ENCODE measurements around the gene DTX2.

The DTX2 gene

GRCh38 chr7:76428149-76428823 is 33.2 kb upstream of the DTX2 start:
- Histone ChIP-seq H3K27me3 (ENCODE audit: insufficient read depth, low read depth) (no peaks in the 10 kb centered on the region), H3K79me2 (ENCODE audit: insufficient read depth, low read depth) (no peaks in the 10 kb centered on the region), H3K27ac (no peak overlapping the region), H4K20me1 (ENCODE audit: insufficient read depth) (no peaks in the 10 kb centered on the region), H2AFZ (ENCODE audit: low read depth) (no peak overlapping the region), H3K4me1 (ENCODE audit: low read depth, poor library complexity, severe bottlenecking) (peaks cover 57% of the 10 kb centered on the region), H3K9ac (no peak overlapping the region), H3K36me3 (ENCODE audit: insufficient read depth) (no peaks in the 10 kb centered on the region), H3K4me2 (no peak overlapping the region), H3K4me3 (IDR thresholded peaks at IDR 0.05; ENCODE audit: insufficient read depth, low read depth, low read length) (no peak overlapping the region)
- TF ChIP-seq CTCF (conservative IDR thresholded peaks at IDR 0.05; ENCODE audit: low read depth, low read length), result no peak

- Histone ChIP-seq H4K20me1 (ENCODE audit: insufficient read depth) (no peaks in the 10 kb centered on the region), H3K27ac (no peak overlapping the region), H3K4me3 (IDR thresholded peaks at IDR 0.05; ENCODE audit: insufficient read depth, low read depth, low read length) (no peak overlapping the region), H3K79me2 (ENCODE audit: insufficient read depth, low read depth) (no peaks in the 10 kb centered on the region), H3K9ac (no peak overlapping the region), H2AFZ (ENCODE audit: low read depth) (no peak overlapping the region), H3K36me3 (ENCODE audit: insufficient read depth) (no peaks in the 10 kb centered on the region), H3K27me3 (ENCODE audit: insufficient read depth, low read depth) (no peaks in the 10 kb centered on the region), H3K4me1 (ENCODE audit: low read depth, poor library complexity, severe bottlenecking) (peaks cover 52% of the 10 kb centered on the region), H3K4me2 (no peak overlapping the region)
- TF ChIP-seq CTCF (conservative IDR thresholded peaks at IDR 0.05; ENCODE audit: low read depth, low read length), result no peak
Observed at GRCh38 chr7:76428868-76429805, 32.4 kb upstream of the DTX2 start.

- Histone ChIP-seq H3K79me2 (ENCODE audit: insufficient read depth, low read depth) (no peaks in the 10 kb centered on the region), H3K9ac (no peak overlapping the region), H3K4me2 (no peak overlapping the region), H4K20me1 (ENCODE audit: insufficient read depth) (no peaks in the 10 kb centered on the region), H2AFZ (ENCODE audit: low read depth) (no peak overlapping the region), H3K4me1 (ENCODE audit: low read depth, poor library complexity, severe bottlenecking) (peaks cover 41% of the 10 kb centered on the region), H3K4me3 (IDR thresholded peaks at IDR 0.05; ENCODE audit: insufficient read depth, low read depth, low read length) (no peak overlapping the region), H3K27me3 (ENCODE audit: insufficient read depth, low read depth) (no peaks in the 10 kb centered on the region), H3K27ac (no peak overlapping the region), H3K36me3 (ENCODE audit: insufficient read depth) (no peaks in the 10 kb centered on the region)
- TF ChIP-seq CTCF (conservative IDR thresholded peaks at IDR 0.05; ENCODE audit: low read depth, low read length), result no peak
Observed at GRCh38 chr7:76430211-76430610, 31.3 kb upstream of the DTX2 start.

GRCh38 chr7:76430836-76431235 is 30.7 kb upstream of the DTX2 start:
- no peak overlapping the region for H3K27ac ChIP-seq
- TF ChIP-seq CTCF (conservative IDR thresholded peaks at IDR 0.05; ENCODE audit: low read depth, low read length), result no peak
- peaks cover 35% of the 10 kb centered on the region for H3K4me1 ChIP-seq (ENCODE audit: low read depth, poor library complexity, severe bottlenecking)
- no peak overlapping the region for H3K4me3 ChIP-seq (IDR thresholded peaks at IDR 0.05; ENCODE audit: insufficient read depth, low read depth, low read length)
- H3K27me3 ChIP-seq (ENCODE audit: insufficient read depth, low read depth), result no peaks in the 10 kb centered on the region
- no peak overlapping the region for H2AFZ ChIP-seq (ENCODE audit: low read depth)
- no peak overlapping the region for H3K9ac ChIP-seq
- H3K4me2 ChIP-seq, result no peak overlapping the region
- no peaks in the 10 kb centered on the region for H4K20me1 ChIP-seq (ENCODE audit: insufficient read depth)
- no peaks in the 10 kb centered on the region for H3K36me3 ChIP-seq (ENCODE audit: insufficient read depth)
- H3K79me2 ChIP-seq (ENCODE audit: insufficient read depth, low read depth), result no peaks in the 10 kb centered on the region

Data from KMS-11 (cell line).